ENCODE measurements around the gene BMPR1A.
A peak's percentile ranks its signal among the peaks of the same experiment; 100 is the strongest.

BMPR1A gene

DNA sequence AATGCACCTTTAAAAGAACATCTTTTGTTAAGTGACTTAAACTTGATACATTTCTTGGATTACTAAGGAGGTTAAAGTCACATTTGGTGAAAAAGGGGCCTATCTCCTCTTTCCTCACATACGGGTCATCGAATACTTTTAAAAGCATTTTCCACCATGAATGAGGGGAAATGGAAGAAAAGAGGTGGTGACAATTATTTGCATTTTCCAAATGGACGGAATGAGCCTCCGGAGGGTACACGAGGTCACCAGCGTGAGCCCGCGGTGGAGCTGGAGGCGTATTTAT is 1.0 kb upstream of the BMPR1A start:
- no peak for DNase-seq (ENCODE audit: low read depth in 1 of 2, low spot score in 1 of 2)
- no peak for TF ChIP-seq GABPA (IDR thresholded peaks at IDR 0.05; ENCODE audit: low read depth)
- peaks cover 46% of the 10 kb centered on the region for H3K27me3 ChIP-seq (ENCODE audit: insufficient read depth, poor library complexity, severe bottlenecking)
- H3K4me3 ChIP-seq (replicated peaks; ENCODE audit: insufficient read depth, low read length): peak overlapping the region; percentile 77
- H3K27ac ChIP-seq (replicated peaks): no peak overlapping the region

- TF ChIP-seq, protein P1, sequence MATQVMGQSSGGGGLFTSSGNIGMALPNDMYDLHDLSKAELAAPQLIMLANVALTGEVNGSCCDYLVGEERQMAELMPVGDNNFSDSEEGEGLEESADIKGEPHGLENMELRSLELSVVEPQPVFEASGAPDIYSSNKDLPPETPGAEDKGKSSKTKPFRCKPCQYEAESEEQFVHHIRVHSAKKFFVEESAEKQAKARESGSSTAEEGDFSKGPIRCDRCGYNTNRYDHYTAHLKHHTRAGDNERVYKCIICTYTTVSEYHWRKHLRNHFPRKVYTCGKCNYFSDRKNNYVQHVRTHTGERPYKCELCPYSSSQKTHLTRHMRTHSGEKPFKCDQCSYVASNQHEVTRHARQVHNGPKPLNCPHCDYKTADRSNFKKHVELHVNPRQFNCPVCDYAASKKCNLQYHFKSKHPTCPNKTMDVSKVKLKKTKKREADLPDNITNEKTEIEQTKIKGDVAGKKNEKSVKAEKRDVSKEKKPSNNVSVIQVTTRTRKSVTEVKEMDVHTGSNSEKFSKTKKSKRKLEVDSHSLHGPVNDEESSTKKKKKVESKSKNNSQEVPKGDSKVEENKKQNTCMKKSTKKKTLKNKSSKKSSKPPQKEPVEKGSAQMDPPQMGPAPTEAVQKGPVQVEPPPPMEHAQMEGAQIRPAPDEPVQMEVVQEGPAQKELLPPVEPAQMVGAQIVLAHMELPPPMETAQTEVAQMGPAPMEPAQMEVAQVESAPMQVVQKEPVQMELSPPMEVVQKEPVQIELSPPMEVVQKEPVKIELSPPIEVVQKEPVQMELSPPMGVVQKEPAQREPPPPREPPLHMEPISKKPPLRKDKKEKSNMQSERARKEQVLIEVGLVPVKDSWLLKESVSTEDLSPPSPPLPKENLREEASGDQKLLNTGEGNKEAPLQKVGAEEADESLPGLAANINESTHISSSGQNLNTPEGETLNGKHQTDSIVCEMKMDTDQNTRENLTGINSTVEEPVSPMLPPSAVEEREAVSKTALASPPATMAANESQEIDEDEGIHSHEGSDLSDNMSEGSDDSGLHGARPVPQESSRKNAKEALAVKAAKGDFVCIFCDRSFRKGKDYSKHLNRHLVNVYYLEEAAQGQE (IDR thresholded peaks at IDR 0.05; ENCODE audit: insufficient replicate concordance, low read depth): no peak
- TF ChIP-seq GABPA (IDR thresholded peaks at IDR 0.05; ENCODE audit: low read depth) (no peak), SPI1 (IDR thresholded peaks at IDR 0.05; ENCODE audit: borderline replicate concordance, low read depth) (no peak), POLR2AphosphoS5 (IDR thresholded peaks at IDR 0.05; ENCODE audit: low read depth) (no peak)
- TF ChIP-seq, protein P2, sequence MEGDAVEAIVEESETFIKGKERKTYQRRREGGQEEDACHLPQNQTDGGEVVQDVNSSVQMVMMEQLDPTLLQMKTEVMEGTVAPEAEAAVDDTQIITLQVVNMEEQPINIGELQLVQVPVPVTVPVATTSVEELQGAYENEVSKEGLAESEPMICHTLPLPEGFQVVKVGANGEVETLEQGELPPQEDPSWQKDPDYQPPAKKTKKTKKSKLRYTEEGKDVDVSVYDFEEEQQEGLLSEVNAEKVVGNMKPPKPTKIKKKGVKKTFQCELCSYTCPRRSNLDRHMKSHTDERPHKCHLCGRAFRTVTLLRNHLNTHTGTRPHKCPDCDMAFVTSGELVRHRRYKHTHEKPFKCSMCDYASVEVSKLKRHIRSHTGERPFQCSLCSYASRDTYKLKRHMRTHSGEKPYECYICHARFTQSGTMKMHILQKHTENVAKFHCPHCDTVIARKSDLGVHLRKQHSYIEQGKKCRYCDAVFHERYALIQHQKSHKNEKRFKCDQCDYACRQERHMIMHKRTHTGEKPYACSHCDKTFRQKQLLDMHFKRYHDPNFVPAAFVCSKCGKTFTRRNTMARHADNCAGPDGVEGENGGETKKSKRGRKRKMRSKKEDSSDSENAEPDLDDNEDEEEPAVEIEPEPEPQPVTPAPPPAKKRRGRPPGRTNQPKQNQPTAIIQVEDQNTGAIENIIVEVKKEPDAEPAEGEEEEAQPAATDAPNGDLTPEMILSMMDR (IDR thresholded peaks at IDR 0.05; ENCODE audit: insufficient read depth, low read length): no peak
- peak; percentile 37 to 49 for DNase-seq (ENCODE audit: low read depth in 1 of 2, low spot score in 1 of 2)
- Histone ChIP-seq H3K27ac (replicated peaks) (no peak overlapping the region), H3K4me3 (replicated peaks; ENCODE audit: insufficient read depth, low read length) (peak overlapping the region; percentile 77), H3K27me3 (ENCODE audit: insufficient read depth, poor library complexity, severe bottlenecking) (peaks cover 48% of the 10 kb centered on the region)
Measured at GRCh38 chr10:86755740-86756510, 494 bp upstream of the BMPR1A start.

DNA sequence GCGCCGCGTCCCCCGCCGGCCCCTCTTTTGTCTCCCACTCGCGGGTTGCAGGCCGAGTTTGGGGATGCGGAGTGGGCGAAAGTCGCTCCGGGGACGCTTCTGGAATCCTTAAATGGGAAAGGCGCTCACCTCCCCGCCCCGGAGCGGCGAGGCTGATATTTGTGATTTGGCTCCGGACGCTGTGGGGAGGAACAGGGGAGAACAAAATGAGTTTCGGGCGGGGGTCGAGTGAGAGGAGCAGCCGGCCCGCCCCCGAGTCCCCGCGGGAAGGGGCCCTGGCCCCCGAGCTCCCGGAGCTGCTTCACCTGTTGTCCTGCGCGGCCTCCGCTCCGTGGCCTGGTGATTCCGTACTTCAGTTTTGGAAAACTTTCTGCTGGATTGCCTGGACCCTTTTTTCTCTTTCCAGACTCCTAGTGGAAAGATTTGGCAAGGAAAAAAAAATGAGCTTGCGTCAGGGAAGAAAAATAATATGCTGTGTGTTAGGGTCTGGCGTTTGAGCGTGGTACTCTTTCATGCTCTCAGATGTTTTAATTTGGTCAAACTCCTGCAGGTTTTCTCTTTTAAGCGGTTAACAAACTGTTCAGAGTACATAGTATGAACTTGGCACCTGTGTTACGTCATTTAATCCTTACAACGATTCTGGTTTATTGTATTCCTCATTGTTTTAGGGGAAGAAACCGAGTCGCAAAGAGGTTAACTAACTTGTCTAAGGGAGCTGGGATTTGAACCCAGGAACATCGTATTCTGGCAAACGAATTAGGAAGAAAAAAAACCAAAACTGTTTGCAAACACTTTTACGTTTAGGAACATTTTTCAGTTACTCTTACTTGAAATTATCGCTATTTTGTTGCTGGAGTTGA is 924 bp downstream of the BMPR1A start:
- Histone ChIP-seq H3K4me3 (replicated peaks; ENCODE audit: insufficient read depth, low read length) (peak overlapping the region; percentile 77), H3K27ac (replicated peaks) (no peak overlapping the region), H3K27me3 (ENCODE audit: insufficient read depth, poor library complexity, severe bottlenecking) (peaks cover 48% of the 10 kb centered on the region)
- DNase-seq (ENCODE audit: low read depth in 1 of 2, low spot score in 1 of 2): no peak
- TF ChIP-seq POLR2AphosphoS5 (IDR thresholded peaks at IDR 0.05; ENCODE audit: low read depth) (no peak), SPI1 (IDR thresholded peaks at IDR 0.05; ENCODE audit: borderline replicate concordance, low read depth) (no peak), GABPA (IDR thresholded peaks at IDR 0.05; ENCODE audit: low read depth) (no peak)
- TF ChIP-seq, protein P1 (IDR thresholded peaks at IDR 0.05; ENCODE audit: insufficient replicate concordance, low read depth): no peak
- TF ChIP-seq, protein P2 (IDR thresholded peaks at IDR 0.05; ENCODE audit: insufficient read depth, low read length): no peak
